K562 (cell line): ENCODE measurements around the gene CMIP. TPM values are rescaled to one million over a fixed set of nuclear protein-coding genes. Genes with fewer than 3 reads are reported as not detected.
A peak's percentile ranks its signal among the peaks of the same experiment; 100 is the strongest.

Source experiments
- ATAC-seq: fragments of 200-7000 bp; cut with Tn5 transposase; 3 replicates; pipeline ENCODE4 v1.9.1; 2020; ENCODE audit warnings: moderate library complexity
- BruUV-seq: library from RNA; stranded (reverse); fragments of 400-500 nt; replicated peaks from 2 replicates; lab custom pipeline; 2021; lab: Mats Ljungman, UMichigan
- CTCF ChIA-PET: fragments of 300-600 bp; formaldehyde crosslinking; extraction: SDS; loops from one replicate; lab custom pipeline; 2021; ENCODE audit warnings: low intra/inter-chr PET ratio; lab: Yijun Ruan, JAX
- POLR2A ChIA-PET: fragments of 300-600, 350-650 bp; sonication (Branson Sonifier 250); formaldehyde crosslinking; extraction: SDS; loops from one replicate; lab custom pipeline; 2021; ENCODE audit warnings: antibody characterized with exemption, inconsistent platforms; lab: Yijun Ruan, JAX
- DNase-seq, 4 experiments: peaks; one replicate each; pipeline versions ENCODE4 v3.0.0 to v3.0.0-alpha.2; 2011 to 2018; ENCODE audit warnings: low spot score in 3 of 4, mixed read lengths in 3 of 4; ENCODE audit errors: extremely low read depth in 1 of 4
- FAIRE-seq: peaks from 2 replicates; lab custom pipeline; 2011; peaks lifted over from hg19 to GRCh38; lab: Jason Lieb, UNC
- H2AFZ ChIP-seq: 2 replicates; pipeline ENCODE4 v1.6.0; 2011; ENCODE audit warnings: low read depth, low read length, control low read depth, inconsistent platforms
- H3K27ac ChIP-seq: fragments of 200-600 bp; 3 replicates; pipeline ENCODE4 v1.8.0; 2011; ENCODE audit warnings: low read depth, mild to moderate bottlenecking, control low read depth, inconsistent platforms, low read length, moderate library complexity, mixed read lengths; ENCODE audit errors: extremely low read depth
- H3K27me3 ChIP-seq, 2 experiments: fragments of 300-600 bp in 1 of 2; 2 replicates in 1 of 2; 3 replicates in 1 of 2; pipeline versions ENCODE4 v1.6.0 to v1.8.0; 2011; ENCODE audit warnings: inconsistent platforms in 2 of 2, low read length in 2 of 2, mild to moderate bottlenecking in 1 of 2, mixed read lengths in 1 of 2, moderate library complexity in 1 of 2; ENCODE audit not compliant: control insufficient read depth in 2 of 2, insufficient read depth in 2 of 2
- H3K36me3 ChIP-seq: fragments of 300-600 bp; 3 replicates; pipeline ENCODE4 v1.8.0; 2011; ENCODE audit warnings: mild to moderate bottlenecking, low read length, inconsistent platforms; ENCODE audit not compliant: control insufficient read depth, insufficient read depth
- H3K4me1 ChIP-seq, 2 experiments: fragments of 200-600 bp in 1 of 2; replicated peaks in 1 of 2; 2 replicates in 1 of 2; 3 replicates in 1 of 2; pipeline versions ENCODE4 v1.5.1 to v1.8.0; 2011; ENCODE audit warnings: inconsistent platforms in 2 of 2, low read length in 2 of 2, mild to moderate bottlenecking in 1 of 2, mixed read lengths in 1 of 2, moderate library complexity in 1 of 2; ENCODE audit not compliant: control insufficient read depth in 2 of 2, insufficient read depth in 2 of 2
- H3K4me2 ChIP-seq: 2 replicates; pipeline ENCODE4 v1.6.1; 2011; ENCODE audit warnings: low read length, control low read depth, inconsistent platforms, mixed read lengths; ENCODE audit not compliant: insufficient read depth
- H3K4me3 ChIP-seq: fragments of 200-600 bp; sonication (generic), shearing (Covaris generic); 2 replicates; pipeline ENCODE4 v1.5.1; 2016; ENCODE audit warnings: control low read depth, inconsistent platforms
- H3K79me2 ChIP-seq: fragments of 200-600 bp; 3 replicates; pipeline ENCODE4 v1.8.0; 2011; ENCODE audit warnings: low read length, inconsistent platforms; ENCODE audit not compliant: control insufficient read depth, insufficient read depth
- H3K9ac ChIP-seq, 2 experiments: 2 replicates each; pipeline versions ENCODE4 v1.6.0 to v1.6.1; 2011; ENCODE audit warnings: low read depth in 2 of 2, low read length in 2 of 2, control low read depth in 1 of 2, inconsistent platforms in 1 of 2, mild to moderate bottlenecking in 1 of 2, mixed read lengths in 1 of 2; ENCODE audit not compliant: insufficient read depth in 1 of 2
- H3K9me1 ChIP-seq: one replicate; pipeline ENCODE4 v1.6.0; 2011; ENCODE audit warnings: inconsistent platforms, mild to moderate bottlenecking, low read length, moderate library complexity; ENCODE audit not compliant: control insufficient read depth, insufficient read depth
- H3K9me3 ChIP-seq: replicated peaks from 2 replicates; pipeline ENCODE4 v1.5.1; 2011; ENCODE audit warnings: low read depth, low read length, inconsistent platforms; ENCODE audit not compliant: control insufficient read depth, insufficient read depth
- H4K20me1 ChIP-seq: replicated peaks from 2 replicates; pipeline ENCODE4 v1.6.1; 2011; ENCODE audit warnings: low read length, inconsistent platforms, mixed read lengths; ENCODE audit not compliant: control insufficient read depth, insufficient read depth
- ZBTB1 ChIP-seq: sonication (generic); formaldehyde crosslinking; IDR thresholded peaks from 2 replicates; pipeline ENCODE4 v1.8.1; 2023; ENCODE audit warnings: missing genetic modification reagents, low read depth, mild to moderate bottlenecking, borderline replicate concordance
- WGBS: fragments of 100-300 bp; shearing (Covaris generic); methylation state at CpG from one replicate; pipeline ENCODE4 v1.1.6; 2016; ENCODE audit warnings: low coverage, mixed read lengths; ENCODE audit not compliant: insufficient coverage; ENCODE audit errors: missing lambda C conversion rate; 5-methylcytosine and 5-hydroxymethylcytosine counted together
- in situ Hi-C: fragments of 300-500 bp; cut with MboI; formaldehyde crosslinking; loops from 4 replicates; pipeline ENCODE4 v1.15.0; 2018; ENCODE audit warnings: inconsistent platforms, mixed read lengths
- intact Hi-C: fragments of 100-400 bp; cut with micrococcal nuclease; formaldehyde crosslinking; loops from 2 replicates; pipeline ENCODE4 v1.14.2; 2022
- polyA plus RNA-seq, 8 experiments: library from polyadenylated mRNA; depleted of rRNA in 4 of 8; stranded (reverse) in 5 of 8; unstranded in 3 of 8; fragments of >200 nt; fragmentation: Nextera tagmentation in 2 of 8; fragmentation: Illumina TruSeq in 1 of 8; extraction: Ambion mirVana in 2 of 8; extraction: Trizol in 1 of 8; gene quantifications; 2 replicates each; pipeline versions ENCODE4 v1.2.1 to v1.2.3, GENCODE V29; 2011 to 2014; ENCODE audit warnings: inconsistent platforms in 1 of 8, missing spikeins in 1 of 8
- total RNA-seq, 7 experiments: library from RNA; depleted of rRNA in 6 of 7; stranded (reverse); fragments of >200 nt in 6 of 7; fragmentation: Illumina TruSeq in 2 of 7; extraction: Trizol in 2 of 7; gene quantifications; 2 replicates each; pipeline versions ENCODE4 v1.2.1 to v1.2.3, GENCODE V29; 2011 to 2021; ENCODE audit warnings: low replicate concordance in 1 of 7
- TF ChIP-seq, protein P1 (sequence below): sonication (generic); formaldehyde crosslinking; IDR thresholded peaks from 2 replicates; pipeline ENCODE4 v1.8.0; 2023; ENCODE audit warnings: mild to moderate bottlenecking, missing genetic modification reagents
- TF ChIP-seq, protein P2 (sequence below): conservative IDR thresholded peaks from 2 replicates; pipeline ENCODE4 v1.6.1; 2011; ENCODE audit warnings: low read depth, mild to moderate bottlenecking, low read length; ENCODE audit not compliant: control insufficient read depth

CMIP gene
- total and polyA plus RNA-seq, 9 of the 15 experiments (the other 6 are each of a cell fraction or from before 2014, with no cell fraction given) = 0.94 to 82.5 (median 10.3) TPM

DNA sequence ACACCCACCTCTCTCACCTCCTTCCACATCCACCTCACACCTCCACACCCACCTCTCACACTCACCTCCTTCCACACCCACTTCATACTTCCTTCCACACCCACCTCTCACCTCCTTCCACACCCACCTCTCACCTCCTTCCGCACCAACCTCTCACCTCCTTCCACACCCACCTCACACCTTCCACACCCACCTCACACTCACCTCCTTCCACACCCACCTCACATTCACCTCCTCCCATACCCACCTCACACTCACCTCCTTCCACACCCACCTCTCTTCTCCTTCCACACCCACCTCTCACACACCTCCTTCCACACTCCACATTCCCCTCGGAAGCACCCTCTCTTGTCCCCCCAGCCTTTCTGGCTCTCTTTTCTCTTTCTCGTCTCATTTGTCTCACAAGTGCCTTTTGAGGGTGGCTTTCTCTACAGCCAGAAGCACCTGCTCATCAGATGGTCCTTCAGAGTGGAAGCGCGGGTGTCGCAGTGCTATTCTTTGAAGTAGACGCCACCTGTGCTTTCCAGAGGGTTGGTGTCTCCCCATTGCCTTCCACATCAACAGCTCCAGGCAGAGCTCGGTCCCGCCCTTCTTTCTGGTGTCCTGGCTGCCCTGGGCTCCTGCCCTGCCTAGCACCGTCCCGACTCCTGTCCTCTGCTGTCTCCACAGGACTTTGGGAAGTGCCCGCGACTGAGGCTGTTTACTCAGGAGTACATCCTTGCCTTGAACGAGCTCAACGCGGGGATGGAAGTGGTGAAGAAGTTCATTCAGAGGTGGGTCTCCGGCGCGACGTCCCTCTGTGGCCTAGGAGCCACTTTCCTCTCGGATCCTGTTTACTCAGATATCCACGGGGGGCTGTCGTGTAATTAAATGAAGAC lies 225.1 kb downstream of the CMIP start:
- Histone ChIP-seq H3K27ac (no peak overlapping the region; the same call in 2 of the 3 replicates), H3K4me2 (no peak overlapping the region), H3K9ac (no peak overlapping the region), H2AFZ (no peak overlapping the region), H3K27me3 (no peaks in the 10 kb centered on the region), H4K20me1 (0 out of 2 replicates have a peak, but pooled peaks cover 4% of the 10 kb centered on the region), H3K36me3 (peaks cover 57% of the 10 kb centered on the region), H3K9me1 (no peaks in the 10 kb centered on the region), H3K79me2 (no peaks in the 10 kb centered on the region), H3K4me3 (no peak overlapping the region), H3K9me3 (no peaks in the 10 kb centered on the region), H3K4me1 (peaks cover 0 to 6% of the 10 kb centered on the region in 2 experiments; a peak in 1 of 5 replicates)
- no TSS peak for BruUV-seq
- WGBS = 90% methylated on average over 22 of the region's 23 CpGs
- DNase-seq = no peak
- CTCF ChIA-PET = no interaction called here
- in situ Hi-C loops = no loop called here
- intact Hi-C loops = no loop called here
- ATAC-seq = no peak
- no peak for FAIRE-seq
- POLR2A ChIA-PET = interaction anchor here (0.6 to 1.0 kb wide), 3 partner anchors 12 to 227 kb away, joined by 3 to 6 read pairs (median 4); no protein-coding TSS in a partner anchor
- TF ChIP-seq, protein P1, sequence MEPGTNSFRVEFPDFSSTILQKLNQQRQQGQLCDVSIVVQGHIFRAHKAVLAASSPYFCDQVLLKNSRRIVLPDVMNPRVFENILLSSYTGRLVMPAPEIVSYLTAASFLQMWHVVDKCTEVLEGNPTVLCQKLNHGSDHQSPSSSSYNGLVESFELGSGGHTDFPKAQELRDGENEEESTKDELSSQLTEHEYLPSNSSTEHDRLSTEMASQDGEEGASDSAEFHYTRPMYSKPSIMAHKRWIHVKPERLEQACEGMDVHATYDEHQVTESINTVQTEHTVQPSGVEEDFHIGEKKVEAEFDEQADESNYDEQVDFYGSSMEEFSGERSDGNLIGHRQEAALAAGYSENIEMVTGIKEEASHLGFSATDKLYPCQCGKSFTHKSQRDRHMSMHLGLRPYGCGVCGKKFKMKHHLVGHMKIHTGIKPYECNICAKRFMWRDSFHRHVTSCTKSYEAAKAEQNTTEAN (CRISPR knock-in tag) = peak; percentile 94
- no peak for TF ChIP-seq ZBTB1 (CRISPR knock-in tag)
- TF ChIP-seq, protein P2, sequence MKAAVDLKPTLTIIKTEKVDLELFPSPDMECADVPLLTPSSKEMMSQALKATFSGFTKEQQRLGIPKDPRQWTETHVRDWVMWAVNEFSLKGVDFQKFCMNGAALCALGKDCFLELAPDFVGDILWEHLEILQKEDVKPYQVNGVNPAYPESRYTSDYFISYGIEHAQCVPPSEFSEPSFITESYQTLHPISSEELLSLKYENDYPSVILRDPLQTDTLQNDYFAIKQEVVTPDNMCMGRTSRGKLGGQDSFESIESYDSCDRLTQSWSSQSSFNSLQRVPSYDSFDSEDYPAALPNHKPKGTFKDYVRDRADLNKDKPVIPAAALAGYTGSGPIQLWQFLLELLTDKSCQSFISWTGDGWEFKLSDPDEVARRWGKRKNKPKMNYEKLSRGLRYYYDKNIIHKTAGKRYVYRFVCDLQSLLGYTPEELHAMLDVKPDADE = no peak
